ENCODE measurements around the gene CELF3.
A peak's percentile ranks its signal among the peaks of the same experiment; 100 is the strongest.
"Not testable (repeated sequence)": the region's sequence is repeated elsewhere in the genome, so short reads cannot be mapped to it uniquely, and the experiment has no call there.

Gene CELF3

GRCh38 chr1:151703813-151704212 lies 12.8 kb downstream of the CELF3 start:
- DNase-seq (ENCODE audit: low spot score) = no peak

- no peak for DNase-seq (ENCODE audit: low spot score)
These were observed 13.7 kb downstream of the CELF3 start for GRCh38 chr1:151702936-151703335.

GRCh38 chr1:151701515-151701914 lies 15.1 kb downstream of the CELF3 start:
- no peak for DNase-seq (ENCODE audit: low spot score)

- no peak for DNase-seq (ENCODE audit: low spot score)
These were observed 23.4 kb downstream of the CELF3 start for GRCh38 chr1:151693057-151693651.

- no peak for DNase-seq (ENCODE audit: low spot score)
These were observed 24.4 kb downstream of the CELF3 start for GRCh38 chr1:151692226-151692625.

- no peak for DNase-seq (ENCODE audit: low spot score)
These were observed 27.1 kb downstream of the CELF3 start for GRCh38 chr1:151689494-151689893.

GRCh38 chr1:151686561-151686960 lies 30.0 kb downstream of the CELF3 start:
- DNase-seq (ENCODE audit: low spot score) = no peak

GRCh38 chr1:151684128-151684527 lies 32.5 kb downstream of the CELF3 start:
- no peak for DNase-seq (ENCODE audit: low spot score)

- not testable (repeated sequence) for DNase-seq (ENCODE audit: low spot score)
These were observed 33.7 kb downstream of the CELF3 start for GRCh38 chr1:151682901-151683300.

- no peak for DNase-seq (ENCODE audit: low spot score)
These were observed 34.7 kb downstream of the CELF3 start for GRCh38 chr1:151681923-151682322.

- peak; percentile 92 for DNase-seq (ENCODE audit: low spot score)
These were observed 35.8 kb downstream of the CELF3 start for GRCh38 chr1:151680826-151681225.

- DNase-seq (ENCODE audit: low spot score) = no peak
These were observed 36.2 kb downstream of the CELF3 start for GRCh38 chr1:151680391-151680790.

- no peak for DNase-seq (ENCODE audit: low spot score)
These were observed 43.2 kb downstream of the CELF3 start for GRCh38 chr1:151673407-151673806.

- DNase-seq (ENCODE audit: low spot score) = not testable (repeated sequence)
These were observed 46.4 kb downstream of the CELF3 start for GRCh38 chr1:151670036-151670675.

- no peak for DNase-seq (ENCODE audit: low spot score)
These were observed 48.5 kb downstream of the CELF3 start for GRCh38 chr1:151668090-151668489.

GRCh38 chr1:151661751-151662150 lies 54.9 kb downstream of the CELF3 start:
- DNase-seq (ENCODE audit: low spot score) = no peak

- no peak for DNase-seq (ENCODE audit: low spot score)
These were observed 61.2 kb downstream of the CELF3 start for GRCh38 chr1:151655371-151655770.

- DNase-seq (ENCODE audit: low spot score) = no peak
These were observed 63.2 kb downstream of the CELF3 start for GRCh38 chr1:151653397-151653796.

Data from COLO829 (cell line).